Fibroblast of lung (primary cell): ENCODE data around the gene ATF6B. TPM values are rescaled to one million over a fixed set of nuclear protein-coding genes. Genes with fewer than 3 reads are reported as not detected.

Experiments
- DNase-seq, 2 donors: peaks; one replicate each; pipeline versions ENCODE4 v3.0.0 to v3.0.0-alpha.2; 2010; ENCODE audit warnings: low read depth in 2 of 2
- H2AFZ ChIP-seq: 2 replicates; pipeline ENCODE4 v1.5.1; 2012; ENCODE audit warnings: low read length, control low read depth, inconsistent platforms
- H3K27ac ChIP-seq: 2 replicates; pipeline ENCODE4 v1.5.1; 2011; ENCODE audit warnings: low read length, control low read depth; ENCODE audit not compliant: insufficient read depth
- H3K27me3 ChIP-seq: 2 replicates; pipeline ENCODE4 v1.5.1; 2011; ENCODE audit warnings: mild to moderate bottlenecking, low read length; ENCODE audit not compliant: control insufficient read depth, insufficient read depth
- H3K36me3 ChIP-seq: 2 replicates; pipeline ENCODE4 v1.5.1; 2011; ENCODE audit warnings: low read length; ENCODE audit not compliant: control insufficient read depth, insufficient read depth
- H3K4me1 ChIP-seq: 2 replicates; pipeline ENCODE4 v1.5.1; 2011; ENCODE audit warnings: low read length; ENCODE audit not compliant: control insufficient read depth, insufficient read depth; ENCODE audit errors: extremely low read depth
- H3K4me2 ChIP-seq: 2 replicates; pipeline ENCODE4 v1.5.1; 2011; ENCODE audit warnings: low read length, control low read depth; ENCODE audit not compliant: insufficient read depth; ENCODE audit errors: extremely low read depth
- H3K4me3 ChIP-seq, 4 experiments: fragments of 200-600 bp in 1 of 4; sonication (generic) in 1 of 4; replicated peaks in 1 of 4; 2 replicates each; pipeline ENCODE4 v1.5.1; 2011 to 2016; ENCODE audit warnings: low read length in 4 of 4, low read depth in 3 of 4, mild to moderate bottlenecking in 3 of 4, control low read depth in 2 of 4, inconsistent platforms in 1 of 4, mixed read lengths in 1 of 4; ENCODE audit not compliant: insufficient read depth in 1 of 4; ENCODE audit errors: control extremely low read depth in 1 of 4
- H3K79me2 ChIP-seq: 2 replicates; pipeline ENCODE4 v1.5.1; 2012; ENCODE audit warnings: mild to moderate bottlenecking, low read length, inconsistent platforms; ENCODE audit not compliant: control insufficient read depth, insufficient read depth
- H3K9ac ChIP-seq: 2 replicates; pipeline ENCODE4 v1.5.1; 2011; ENCODE audit warnings: mild to moderate bottlenecking, low read length, control low read depth; ENCODE audit not compliant: insufficient read depth
- H3K9me3 ChIP-seq: 2 replicates; pipeline ENCODE4 v1.5.1; 2012; ENCODE audit warnings: low read depth, low read length; ENCODE audit not compliant: control insufficient read depth, insufficient read depth
- H4K20me1 ChIP-seq: 2 replicates; pipeline ENCODE4 v1.5.1; 2011; ENCODE audit warnings: low read length; ENCODE audit not compliant: control insufficient read depth, insufficient read depth; ENCODE audit errors: extremely low read depth
- EZH2 ChIP-seq: IDR thresholded peaks from 2 replicates; pipeline ENCODE4 v1.5.1; 2012; ENCODE audit warnings: low read length, control low read depth, mild to moderate bottlenecking; ENCODE audit errors: missing control alignments
- polyA plus RNA-seq, 2 donors: library from polyadenylated mRNA; depleted of rRNA in 1 of 2; stranded (reverse) in 1 of 2; unstranded in 1 of 2; fragments of >200 nt; gene quantifications; 2 replicates each; pipeline ENCODE4 v1.2.1, GENCODE V29; 2011 to 2012; ENCODE audit warnings: missing spikeins in 1 of 2
- total RNA-seq: library from RNA; depleted of rRNA; stranded (reverse); fragments of >200 nt; gene quantifications from 2 replicates; pipeline ENCODE4 v1.2.1, GENCODE V29; 2014
- TF ChIP-seq, protein P1 (sequence below), 2 donors: IDR thresholded peaks in 1 of 2; conservative IDR thresholded peaks in 1 of 2; 1 replicate in 1 of 2; 2 replicates in 1 of 2; pipeline ENCODE4 v1.5.1; 2011 to 2012; ENCODE audit warnings: low read length in 2 of 2, control low read depth in 1 of 2, inconsistent platforms in 1 of 2, low read depth in 1 of 2, mild to moderate bottlenecking in 1 of 2

The ATF6B gene
- total and polyA plus RNA-seq, 2 donors (not counting 1 experiment from before 2014, with no cell fraction given) = 15.7 to 36.2 TPM

DNA sequence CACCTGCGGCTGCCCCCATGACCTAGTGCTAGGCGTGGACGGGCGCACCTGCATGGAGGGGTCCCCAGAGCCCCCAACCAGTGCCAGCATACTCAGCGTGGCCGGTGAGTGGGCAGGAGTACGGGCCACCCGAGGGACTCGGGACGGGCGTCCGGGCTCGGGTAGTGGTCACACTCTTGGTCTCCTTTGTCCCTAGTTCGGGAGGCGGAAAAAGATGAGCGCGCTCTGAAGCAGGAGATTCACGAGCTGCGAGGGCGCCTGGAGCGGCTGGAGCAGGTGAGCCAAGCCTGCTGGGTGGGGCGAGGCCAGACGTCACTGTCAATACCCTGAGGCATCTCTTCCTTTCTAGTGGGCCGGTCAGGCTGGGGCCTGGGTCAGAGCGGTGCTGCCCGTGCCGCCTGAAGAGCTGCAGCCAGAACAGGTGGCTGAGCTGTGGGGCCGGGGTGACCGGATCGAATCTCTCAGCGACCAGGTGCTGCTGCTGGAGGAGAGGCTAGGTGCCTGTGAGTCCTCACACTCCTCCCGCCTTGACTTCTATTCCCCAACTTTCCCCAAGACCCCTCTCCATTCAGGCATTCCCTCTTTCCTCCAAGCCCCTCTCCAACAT lies 39.2 kb upstream of the ATF6B start:
- Histone ChIP-seq H3K9ac (no peak overlapping the region), H3K4me3 (no peak overlapping the region), H4K20me1 (no peaks in the 10 kb centered on the region), H3K36me3 (peaks cover 33% of the 10 kb centered on the region), H3K27ac (no peak overlapping the region), H3K9me3 (no peaks in the 10 kb centered on the region), H3K4me1 (no peaks in the 10 kb centered on the region), H3K4me2 (no peak overlapping the region), H3K79me2 (no peaks in the 10 kb centered on the region), H2AFZ (no peak overlapping the region), H3K27me3 (no peaks in the 10 kb centered on the region)
- no peak for DNase-seq
- TF ChIP-seq, protein P1, sequence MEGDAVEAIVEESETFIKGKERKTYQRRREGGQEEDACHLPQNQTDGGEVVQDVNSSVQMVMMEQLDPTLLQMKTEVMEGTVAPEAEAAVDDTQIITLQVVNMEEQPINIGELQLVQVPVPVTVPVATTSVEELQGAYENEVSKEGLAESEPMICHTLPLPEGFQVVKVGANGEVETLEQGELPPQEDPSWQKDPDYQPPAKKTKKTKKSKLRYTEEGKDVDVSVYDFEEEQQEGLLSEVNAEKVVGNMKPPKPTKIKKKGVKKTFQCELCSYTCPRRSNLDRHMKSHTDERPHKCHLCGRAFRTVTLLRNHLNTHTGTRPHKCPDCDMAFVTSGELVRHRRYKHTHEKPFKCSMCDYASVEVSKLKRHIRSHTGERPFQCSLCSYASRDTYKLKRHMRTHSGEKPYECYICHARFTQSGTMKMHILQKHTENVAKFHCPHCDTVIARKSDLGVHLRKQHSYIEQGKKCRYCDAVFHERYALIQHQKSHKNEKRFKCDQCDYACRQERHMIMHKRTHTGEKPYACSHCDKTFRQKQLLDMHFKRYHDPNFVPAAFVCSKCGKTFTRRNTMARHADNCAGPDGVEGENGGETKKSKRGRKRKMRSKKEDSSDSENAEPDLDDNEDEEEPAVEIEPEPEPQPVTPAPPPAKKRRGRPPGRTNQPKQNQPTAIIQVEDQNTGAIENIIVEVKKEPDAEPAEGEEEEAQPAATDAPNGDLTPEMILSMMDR (conservative IDR thresholded peaks at IDR 0.05 in 1 of 2, IDR thresholded peaks at IDR 0.05 in 1 of 2; ENCODE audit: low read depth in 1 of 2, low read length in 2 of 2) = no peak
- TF ChIP-seq EZH2 = no peak

DNA sequence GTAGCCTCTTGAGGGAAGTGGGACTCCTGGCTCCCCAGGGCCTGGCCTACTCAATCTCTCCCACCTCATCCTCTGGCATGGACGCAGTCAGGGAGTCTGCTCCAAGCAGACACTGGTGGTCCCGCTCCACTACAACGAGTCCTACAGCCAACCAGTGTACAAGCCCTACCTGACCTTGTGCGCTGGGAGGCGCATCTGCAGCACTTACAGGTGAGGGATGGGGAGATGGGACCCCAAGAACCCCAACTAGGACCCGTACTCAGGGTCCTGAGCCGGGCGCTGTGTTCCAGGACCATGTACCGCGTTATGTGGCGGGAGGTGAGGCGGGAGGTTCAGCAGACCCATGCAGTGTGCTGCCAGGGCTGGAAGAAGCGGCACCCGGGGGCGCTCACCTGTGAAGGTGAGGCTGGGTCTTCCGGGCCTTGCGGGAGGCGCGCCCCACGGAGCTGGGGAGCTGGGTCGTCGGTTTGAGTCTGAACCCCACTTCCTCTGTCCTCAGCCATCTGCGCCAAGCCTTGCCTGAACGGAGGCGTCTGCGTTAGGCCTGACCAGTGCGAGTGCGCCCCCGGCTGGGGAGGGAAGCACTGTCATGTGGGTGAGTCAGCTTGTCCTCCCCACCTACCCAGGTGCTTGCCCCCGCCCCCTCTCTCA lies 38.5 kb upstream of the ATF6B start:
- no peak for DNase-seq
- TF ChIP-seq, protein P1 (conservative IDR thresholded peaks at IDR 0.05 in 1 of 2, IDR thresholded peaks at IDR 0.05 in 1 of 2; ENCODE audit: low read depth in 1 of 2, low read length in 2 of 2) = no peak
- TF ChIP-seq EZH2 = no peak

DNA sequence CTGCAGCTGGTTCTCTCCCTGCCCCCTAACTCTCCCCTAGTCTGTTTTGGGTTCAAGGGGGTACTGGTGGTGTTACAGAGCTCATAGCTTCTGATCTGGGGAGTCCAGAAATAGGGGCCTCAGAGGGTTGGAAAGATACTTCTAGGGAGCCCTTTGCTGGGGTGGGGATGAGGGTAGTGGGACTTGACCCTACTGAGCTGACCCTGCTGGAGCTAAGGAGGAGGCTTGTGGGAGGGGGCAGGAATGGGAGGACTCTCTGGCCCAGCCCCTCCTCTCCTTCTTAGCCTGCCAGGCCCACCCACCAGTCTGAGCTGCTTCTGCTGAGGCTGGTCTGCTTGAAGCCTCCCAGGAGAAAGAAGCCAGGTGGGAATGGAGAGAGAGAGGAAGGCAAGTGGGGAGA lies 36.2 kb upstream of the ATF6B start, which contains the start of gene EGFL8:
Gene EGFL8 (plus strand): TSS at position 301 of the 400 bp plus-strand sequence. CDS start 1,571 bp downstream, outside the sequence.
- H3K9me3 ChIP-seq = no peaks in the 10 kb centered on the region
- no peak within 1 kb of the TSS for H3K4me3 ChIP-seq
- H3K4me1 ChIP-seq = no peaks in the 10 kb centered on the region
- no peaks in the 10 kb centered on the region for H3K79me2 ChIP-seq
- H3K27me3 ChIP-seq = no peaks in the 10 kb centered on the region
- TF ChIP-seq, protein P1 (conservative IDR thresholded peaks at IDR 0.05 in 1 of 2, IDR thresholded peaks at IDR 0.05 in 1 of 2; ENCODE audit: low read depth in 1 of 2, low read length in 2 of 2) = no peak
- no peak within 1 kb of the TSS for H3K4me2 ChIP-seq
- peaks cover 20% of the 10 kb centered on the region for H3K36me3 ChIP-seq
- DNase-seq = no peak
- no peaks in the 10 kb centered on the region for H4K20me1 ChIP-seq
- no peak within 1 kb of the TSS for H3K9ac ChIP-seq
- H3K27ac ChIP-seq = no peak within 1 kb of the TSS
- no peak within 1 kb of the TSS for H2AFZ ChIP-seq

More for the DNA sequence above, 38.5 kb upstream of the ATF6B start:
- Histone ChIP-seq H3K79me2 (no peaks in the 10 kb centered on the region), H3K4me1 (no peaks in the 10 kb centered on the region), H3K4me3 (no peak overlapping the region), H4K20me1 (no peaks in the 10 kb centered on the region), H3K9ac (no peak overlapping the region), H3K36me3 (peaks cover 33% of the 10 kb centered on the region), H3K9me3 (no peaks in the 10 kb centered on the region), H3K27me3 (no peaks in the 10 kb centered on the region), H3K4me2 (no peak overlapping the region), H3K27ac (no peak overlapping the region), H2AFZ (no peak overlapping the region)
